HG03565 (cell line): Measurements from ENCODE around the gene USP48.
"Not testable (repeated sequence)": the region's sequence is repeated elsewhere in the genome, so short reads cannot be mapped to it uniquely, and the experiment has no call there.

ENCODE experiments used
- ATAC-seq: cut with Tn5 transposase; IDR thresholded peaks from one replicate; pipeline ENCODE4 v1.9.1; 2021; ENCODE audit warnings: mild to moderate bottlenecking, moderate library complexity; ENCODE audit not compliant: unreplicated experiment

The USP48 gene

GRCh38 chr1:21782868-21783678 lies at the start of gene USP48:
USP48 (minus strand) TSS chr1:21783149; CDS start chr1:21782957, 192 bp downstream.
- peak; percentile 53 for ATAC-seq

- ATAC-seq, result no peak
Observed at GRCh38 chr1:21831454-21831970, 48.6 kb upstream of the USP48 start.

GRCh38 chr1:21830792-21831453 lies 48.0 kb upstream of the USP48 start:
- no peak for ATAC-seq

- no peak for ATAC-seq
Observed at GRCh38 chr1:21829294-21829693, 46.3 kb upstream of the USP48 start.

GRCh38 chr1:21828506-21829210 lies 45.7 kb upstream of the USP48 start:
- ATAC-seq, result no peak

- ATAC-seq, result no peak
Observed at GRCh38 chr1:21828075-21828474, 45.1 kb upstream of the USP48 start.

- no peak for ATAC-seq
Observed at GRCh38 chr1:21827141-21827679, 44.3 kb upstream of the USP48 start.

GRCh38 chr1:21826694-21827093 lies 43.7 kb upstream of the USP48 start:
- not testable (repeated sequence) for ATAC-seq

GRCh38 chr1:21825393-21825792 lies 42.4 kb upstream of the USP48 start:
- ATAC-seq, result no peak

- no peak for ATAC-seq
Observed at GRCh38 chr1:21824926-21825325, 42.0 kb upstream of the USP48 start.

GRCh38 chr1:21823980-21824702 lies 41.2 kb upstream of the USP48 start:
- ATAC-seq, result no peak

GRCh38 chr1:21823206-21823979 lies 40.4 kb upstream of the USP48 start:
- ATAC-seq, result no peak

GRCh38 chr1:21822349-21822748 lies 39.4 kb upstream of the USP48 start:
- no peak for ATAC-seq

GRCh38 chr1:21821385-21822019 lies 38.6 kb upstream of the USP48 start:
- ATAC-seq, result no peak

GRCh38 chr1:21820597-21821232 lies 37.8 kb upstream of the USP48 start:
- ATAC-seq, result no peak

GRCh38 chr1:21818656-21819055 lies 35.7 kb upstream of the USP48 start:
- no peak for ATAC-seq

GRCh38 chr1:21816602-21817302 lies 33.8 kb upstream of the USP48 start:
- ATAC-seq, result no peak

GRCh38 chr1:21815724-21816321 lies 32.9 kb upstream of the USP48 start:
- ATAC-seq, result no peak
